Mesenchymal stem cell (in vitro differentiated cells and primary cell): ENCODE measurements around the gene BAZ2B.
A peak's percentile ranks its signal among the peaks of the same experiment; 100 is the strongest.

ENCODE experiments used
- DNase-seq: peaks from one replicate; pipeline ENCODE4 v3.0.0-alpha.2; 2013
- H2AFZ ChIP-seq: one replicate; pipeline ENCODE4 v1.6.1; 2013; ENCODE audit warnings: low read depth, mild to moderate bottlenecking, control low read depth, inconsistent platforms, low read length, moderate library complexity
- H2AK5ac ChIP-seq: 2 replicates; pipeline ENCODE4 v1.6.1; 2013; ENCODE audit warnings: low read length, moderate library complexity, mild to moderate bottlenecking, inconsistent platforms; ENCODE audit not compliant: severe bottlenecking
- H2BK120ac ChIP-seq: one replicate; pipeline ENCODE4 v1.6.1; 2013; ENCODE audit warnings: low read depth, mild to moderate bottlenecking, inconsistent platforms, low read length, moderate library complexity
- H2BK12ac ChIP-seq, 2 experiments: one replicate each; pipeline ENCODE4 v1.6.1; 2013; ENCODE audit warnings: inconsistent platforms in 2 of 2, low read length in 2 of 2, mild to moderate bottlenecking in 2 of 2, moderate library complexity in 2 of 2, control low read depth in 1 of 2
- H2BK15ac ChIP-seq: one replicate; pipeline ENCODE4 v1.6.1; 2013; ENCODE audit warnings: mild to moderate bottlenecking, low read depth, inconsistent platforms; ENCODE audit not compliant: poor library complexity, severe bottlenecking
- H2BK5ac ChIP-seq: 2 replicates; pipeline ENCODE4 v1.6.1; 2013; ENCODE audit warnings: low read depth, mild to moderate bottlenecking, low read length, control low read depth, inconsistent platforms; ENCODE audit not compliant: poor library complexity, severe bottlenecking
- H3K14ac ChIP-seq, 2 experiments: one replicate each; pipeline ENCODE4 v1.6.1; 2013; ENCODE audit warnings: inconsistent platforms in 2 of 2, low read length in 2 of 2, control low read depth in 1 of 2, mild to moderate bottlenecking in 1 of 2, moderate library complexity in 1 of 2
- H3K18ac ChIP-seq, 2 experiments: one replicate each; pipeline ENCODE4 v1.6.1; 2013; ENCODE audit warnings: inconsistent platforms in 2 of 2, low read length in 2 of 2, control low read depth in 1 of 2, low read depth in 1 of 2, mild to moderate bottlenecking in 1 of 2
- H3K23ac ChIP-seq, 2 experiments: one replicate each; pipeline ENCODE4 v1.6.1; 2013; ENCODE audit warnings: inconsistent platforms in 2 of 2, low read length in 2 of 2, mild to moderate bottlenecking in 2 of 2, moderate library complexity in 2 of 2, control low read depth in 1 of 2
- H3K27ac ChIP-seq: 2 replicates; pipeline ENCODE4 v1.5.1; 2013; ENCODE audit warnings: mild to moderate bottlenecking, moderate library complexity, low read length, control low read depth, inconsistent platforms; ENCODE audit not compliant: poor library complexity, severe bottlenecking
- H3K27me3 ChIP-seq, 2 experiments: 2 replicates each; pipeline versions ENCODE4 v1.6.1 to v1.7.0; 2013; ENCODE audit warnings: low read length in 2 of 2, mild to moderate bottlenecking in 2 of 2, moderate library complexity in 2 of 2, control low read depth in 1 of 2, inconsistent platforms in 1 of 2; ENCODE audit not compliant: control insufficient read depth in 1 of 2, insufficient read depth in 1 of 2
- H3K36me3 ChIP-seq, 2 experiments: 2 replicates each; pipeline versions ENCODE4 v1.6.1 to v1.7.0; 2013; ENCODE audit warnings: low read length in 2 of 2, control low read depth in 1 of 2, inconsistent platforms in 1 of 2, low read depth in 1 of 2, mild to moderate bottlenecking in 1 of 2; ENCODE audit not compliant: insufficient read depth in 2 of 2, control insufficient read depth in 1 of 2
- H3K4ac ChIP-seq, 2 experiments: one replicate each; pipeline ENCODE4 v1.6.1; 2013; ENCODE audit warnings: inconsistent platforms in 2 of 2, low read length in 2 of 2, mild to moderate bottlenecking in 2 of 2, moderate library complexity in 2 of 2, control low read depth in 1 of 2, low read depth in 1 of 2
- H3K4me1 ChIP-seq: 2 replicates; pipeline ENCODE4 v1.6.1; 2013; ENCODE audit warnings: low read depth, low read length, control low read depth; ENCODE audit not compliant: control insufficient read depth, insufficient read depth
- H3K4me2 ChIP-seq: 2 replicates; pipeline ENCODE4 v1.6.1; 2013; ENCODE audit warnings: low read length, mild to moderate bottlenecking, inconsistent platforms; ENCODE audit not compliant: poor library complexity, severe bottlenecking
- H3K4me3 ChIP-seq, 2 experiments: 2 replicates each; pipeline versions ENCODE4 v1.5.1 to v1.7.0; 2013; ENCODE audit warnings: low read length in 2 of 2, mild to moderate bottlenecking in 2 of 2, control low read depth in 1 of 2, low read depth in 1 of 2; ENCODE audit not compliant: insufficient read depth in 1 of 2
- H3K79me1 ChIP-seq: replicated peaks from 2 replicates; pipeline ENCODE4 v1.6.1; 2013; ENCODE audit warnings: mild to moderate bottlenecking, control low read depth, low read length, inconsistent platforms; ENCODE audit not compliant: poor library complexity, severe bottlenecking
- H3K9ac ChIP-seq: 2 replicates; pipeline ENCODE4 v1.7.0; 2013; ENCODE audit warnings: mild to moderate bottlenecking, low read length, moderate library complexity
- H3K9me3 ChIP-seq: 2 replicates; pipeline ENCODE4 v1.7.0; 2013; ENCODE audit warnings: mild to moderate bottlenecking, low read length; ENCODE audit not compliant: control insufficient read depth
- H4K8ac ChIP-seq: one replicate; pipeline ENCODE4 v1.6.1; 2013; ENCODE audit warnings: inconsistent platforms, mild to moderate bottlenecking, low read length, moderate library complexity
- H4K91ac ChIP-seq: one replicate; pipeline ENCODE4 v1.6.1; 2013; ENCODE audit warnings: mild to moderate bottlenecking, low read length, inconsistent platforms
- WGBS: methylation state at CpG from one replicate; pipeline ENCODE4 v1.1.7; 2013; ENCODE audit warnings: mixed read lengths; 5-methylcytosine and 5-hydroxymethylcytosine counted together

BAZ2B gene

DNA sequence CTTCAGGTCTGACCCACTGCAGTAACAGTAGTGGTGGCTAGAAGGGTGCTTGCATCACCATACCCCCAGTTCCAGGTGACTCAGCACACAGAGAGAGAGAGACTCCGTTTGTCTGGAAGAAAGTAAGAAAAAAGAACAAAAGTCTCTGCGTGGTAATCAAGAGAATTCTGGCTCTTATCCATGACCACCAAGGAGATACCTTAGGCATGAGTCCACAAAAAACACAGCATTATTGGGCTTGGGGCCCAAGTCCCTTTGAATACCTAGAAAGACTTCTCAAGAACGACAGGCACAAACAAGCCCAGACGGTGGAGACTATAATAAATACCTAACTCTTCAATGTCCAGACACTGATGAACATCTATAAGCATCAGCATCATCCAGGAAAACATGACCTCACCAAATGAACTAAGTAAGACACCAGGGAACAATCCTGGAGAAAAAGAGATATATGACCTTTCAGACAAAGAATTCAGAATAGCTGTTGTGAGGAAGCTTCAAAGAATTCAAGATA, 21.7 kb upstream of the BAZ2B start:
- peak; percentile 67 for DNase-seq
- Histone ChIP-seq H3K14ac (no peak overlapping the region), H3K4me3 (no peak overlapping the region), H4K91ac (no peak overlapping the region), H3K18ac (no peak overlapping the region), H3K79me1 (peaks cover 5% of the 10 kb centered on the region), H3K23ac (no peak overlapping the region), H3K9ac (no peak overlapping the region), H3K27me3 (no peaks in the 10 kb centered on the region), H3K4ac (no peak overlapping the region), H3K27ac (peak overlapping the region; percentile 33), H2BK5ac (no peak overlapping the region), H3K4me1 (peaks cover 3% of the 10 kb centered on the region), H2BK12ac (no peak overlapping the region), H2BK120ac (no peak overlapping the region), H2AFZ (no peak overlapping the region), H3K4me2 (no peak overlapping the region), H3K9me3 (no peaks in the 10 kb centered on the region), H4K8ac (no peak overlapping the region), H3K36me3 (no peaks in the 10 kb centered on the region), H2BK15ac (no peak overlapping the region), H2AK5ac (no peak overlapping the region)
- 29% methylated on average over 4 of the region's 4 CpGs for WGBS

DNA sequence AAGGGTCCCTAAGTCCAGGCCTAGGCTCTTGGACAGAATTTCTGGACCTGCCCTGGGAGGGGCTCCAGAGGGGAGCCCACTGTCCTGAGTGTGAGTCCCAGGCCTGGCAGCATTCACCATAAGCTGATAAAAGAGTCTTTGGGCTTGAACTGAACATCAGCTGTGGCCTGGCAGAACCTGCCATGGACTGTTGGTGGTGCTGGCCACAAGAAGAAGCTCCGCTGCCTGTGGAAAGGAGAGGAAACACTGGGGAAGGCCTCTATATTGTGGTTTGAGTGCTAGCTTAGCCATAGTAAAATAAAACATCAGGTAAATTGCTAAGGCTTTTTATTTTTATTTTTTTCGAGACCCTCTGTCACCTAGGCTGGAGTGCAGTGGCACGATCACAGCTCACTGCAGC, 20.9 kb upstream of the BAZ2B start:
- H3K4me1 ChIP-seq = peaks cover 3% of the 10 kb centered on the region
- DNase-seq = no peak
- peak overlapping the region in 1 of 2 experiments; percentile 43 for H3K18ac ChIP-seq
- 94% methylated on average over 3 of the region's 3 CpGs for WGBS
- H2BK12ac ChIP-seq = no peak overlapping the region
- H2AFZ ChIP-seq = no peak overlapping the region
- peaks cover 5% of the 10 kb centered on the region for H3K79me1 ChIP-seq
- H2BK120ac ChIP-seq = no peak overlapping the region
- H3K4me3 ChIP-seq = no peak overlapping the region
- no peak overlapping the region for H3K4ac ChIP-seq
- peak overlapping the region; percentile 95 for H2AK5ac ChIP-seq
- no peak overlapping the region for H3K27ac ChIP-seq
- H4K8ac ChIP-seq = no peak overlapping the region
- H3K4me2 ChIP-seq = no peak overlapping the region
- H3K36me3 ChIP-seq = no peaks in the 10 kb centered on the region
- no peaks in the 10 kb centered on the region for H3K9me3 ChIP-seq
- no peak overlapping the region for H2BK15ac ChIP-seq
- no peak overlapping the region for H2BK5ac ChIP-seq
- peak overlapping the region in 1 of 2 experiments; percentile 41 for H3K14ac ChIP-seq
- no peak overlapping the region for H3K23ac ChIP-seq
- no peaks in the 10 kb centered on the region for H3K27me3 ChIP-seq
- no peak overlapping the region for H4K91ac ChIP-seq
- no peak overlapping the region for H3K9ac ChIP-seq

DNA sequence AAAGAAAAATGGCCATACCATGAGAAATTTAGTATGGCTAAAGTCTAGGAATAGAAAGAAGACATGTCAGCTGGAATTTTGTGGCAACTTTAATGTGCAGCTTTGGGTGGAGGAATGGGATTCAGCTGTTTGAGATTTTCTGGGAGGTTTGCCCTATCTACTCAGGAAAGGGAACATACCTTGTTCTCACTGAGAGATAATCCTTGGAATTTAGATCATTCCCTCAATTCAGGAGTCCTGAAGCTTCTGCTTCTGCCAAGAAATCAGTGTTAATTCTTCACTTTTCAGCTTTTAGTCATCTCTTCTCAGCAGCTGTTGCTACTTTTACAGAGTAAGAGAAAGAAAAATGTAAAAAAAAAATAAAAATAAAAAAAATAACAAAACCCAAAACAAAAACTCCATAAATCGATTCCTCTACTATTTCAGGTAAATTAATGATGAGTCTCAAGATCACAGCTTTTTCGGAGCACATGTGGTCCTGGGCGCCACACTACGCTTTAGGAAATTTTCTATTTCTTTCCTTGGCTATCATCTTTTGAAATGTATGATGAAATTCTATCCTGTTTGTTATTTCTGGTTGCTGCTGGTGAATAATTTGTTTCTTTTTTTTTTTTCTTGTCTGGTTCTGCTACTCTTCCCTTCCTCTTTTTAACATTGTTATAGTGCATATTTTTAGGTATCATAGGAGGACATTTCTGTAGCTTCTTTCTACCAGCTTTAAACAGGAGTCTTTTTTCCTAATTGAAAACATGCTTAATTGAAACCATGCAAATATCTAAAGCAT, 18.9 kb upstream of the BAZ2B start:
- Histone ChIP-seq H2BK120ac (no peak overlapping the region), H3K4ac (no peak overlapping the region), H3K79me1 (peaks cover 6% of the 10 kb centered on the region), H4K8ac (no peak overlapping the region), H3K4me3 (no peak overlapping the region), H3K36me3 (no peaks in the 10 kb centered on the region), H2AK5ac (no peak overlapping the region), H2BK12ac (no peak overlapping the region), H2BK15ac (no peak overlapping the region), H3K27ac (no peak overlapping the region), H2BK5ac (no peak overlapping the region), H3K23ac (no peak overlapping the region), H3K27me3 (no peaks in the 10 kb centered on the region), H3K18ac (no peak overlapping the region), H3K4me2 (no peak overlapping the region), H4K91ac (no peak overlapping the region), H3K4me1 (peaks cover 3% of the 10 kb centered on the region), H3K9me3 (no peaks in the 10 kb centered on the region), H2AFZ (no peak overlapping the region), H3K14ac (no peak overlapping the region), H3K9ac (peak overlapping the region; percentile 15)
- 83% methylated on average over 2 of the region's 4 CpGs for WGBS
- DNase-seq = no peak

DNA sequence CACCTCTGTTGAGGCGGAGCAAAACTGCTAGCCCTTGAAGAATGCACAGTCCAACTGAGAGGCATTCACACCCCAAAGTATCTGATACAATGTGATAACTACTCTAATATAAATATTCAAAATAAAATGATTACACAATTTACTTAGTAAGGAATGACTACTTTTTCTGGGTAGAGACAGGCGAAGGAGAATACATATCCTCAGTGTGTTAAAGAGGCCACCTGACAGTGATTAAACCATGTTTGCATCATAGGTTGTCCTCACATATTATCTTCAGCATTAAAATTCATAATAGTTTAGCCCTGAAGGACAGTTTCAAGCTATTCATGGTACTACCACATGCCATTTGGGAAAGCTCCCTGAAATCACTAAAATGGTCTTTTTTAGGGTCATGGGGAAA, 16.9 kb upstream of the BAZ2B start:
- H2BK5ac ChIP-seq = no peak overlapping the region
- H2BK15ac ChIP-seq = no peak overlapping the region
- H3K4me3 ChIP-seq = no peak overlapping the region
- peaks cover 3% of the 10 kb centered on the region for H3K4me1 ChIP-seq
- no peak overlapping the region for H3K14ac ChIP-seq
- H3K9me3 ChIP-seq = no peaks in the 10 kb centered on the region
- H2AK5ac ChIP-seq = no peak overlapping the region
- no peak overlapping the region for H3K4me2 ChIP-seq
- H4K91ac ChIP-seq = no peak overlapping the region
- H2AFZ ChIP-seq = no peak overlapping the region
- 100% methylated on average over 1 of the region's 2 CpGs for WGBS
- no peak for DNase-seq
- H4K8ac ChIP-seq = no peak overlapping the region
- H3K36me3 ChIP-seq = no peaks in the 10 kb centered on the region
- H3K23ac ChIP-seq = no peak overlapping the region
- no peak overlapping the region for H3K4ac ChIP-seq
- H2BK12ac ChIP-seq = no peak overlapping the region
- H3K79me1 ChIP-seq = peaks cover 6% of the 10 kb centered on the region
- no peak overlapping the region for H2BK120ac ChIP-seq
- H3K9ac ChIP-seq = no peak overlapping the region
- H3K27ac ChIP-seq = no peak overlapping the region
- no peaks in the 10 kb centered on the region for H3K27me3 ChIP-seq
- H3K18ac ChIP-seq = no peak overlapping the region
